Uterus (tissue), 4 donors: ENCODE measurements around the gene MAGEA9B. TPM values are rescaled to one million over a fixed set of nuclear protein-coding genes. Genes with fewer than 3 reads are reported as not detected.
"Not testable (repeated sequence)": the region's sequence is repeated elsewhere in the genome, so short reads cannot be mapped to it uniquely, and the experiment has no call there.

ENCODE experiments used
- DNase-seq, 2 donors: peaks; one replicate each; pipeline ENCODE4 v3.0.0-alpha.2; 2019 to 2020
- H3K27ac ChIP-seq, 2 donors: fragments of 200-600 bp; sonication (generic); 1 replicate in 1 of 2; 2 replicates in 1 of 2; pipeline ENCODE4 v1.5.1; 2016 to 2018
- H3K27me3 ChIP-seq, 2 donors: fragments of 200-600 bp; sonication (generic); one replicate each; pipeline ENCODE4 v1.5.1; 2018 to 2019; ENCODE audit warnings: control low read depth in 1 of 2
- H3K36me3 ChIP-seq, 2 donors: fragments of 200-600 bp; sonication (generic); one replicate each; pipeline ENCODE4 v1.5.1; 2019; ENCODE audit warnings: control low read depth in 1 of 2
- H3K4me1 ChIP-seq, 2 donors: fragments of 200-600 bp; sonication (generic); one replicate each; pipeline ENCODE4 v1.5.1; 2018 to 2019; ENCODE audit warnings: control low read depth in 1 of 2
- H3K4me3 ChIP-seq, 2 donors: fragments of 200-600 bp; sonication (generic); 1 replicate in 1 of 2; 2 replicates in 1 of 2; pipeline ENCODE4 v1.5.1; 2018 to 2019; ENCODE audit warnings: mild to moderate bottlenecking in 1 of 2
- H3K9me3 ChIP-seq, 2 donors: fragments of 200-600 bp; sonication (generic); one replicate each; pipeline ENCODE4 v1.5.1; 2019; ENCODE audit warnings: control low read depth in 1 of 2
- CTCF ChIP-seq, 4 experiments: fragments of 200-600 bp in 2 of 4; fragments of 450-650 bp in 2 of 4; sonication (generic) in 2 of 4; IDR thresholded peaks; one replicate each; pipeline ENCODE4 v1.5.1; 2016 to 2019; ENCODE audit warnings: antibody characterized with exemption in 4 of 4, mild to moderate bottlenecking in 2 of 4, moderate library complexity in 1 of 4
- POLR2A ChIP-seq, 2 donors: fragments of 450-650 bp; IDR thresholded peaks; one replicate each; pipeline ENCODE4 v1.6.1; 2016; ENCODE audit warnings: antibody characterized with exemption in 2 of 2, mild to moderate bottlenecking in 1 of 2, moderate library complexity in 1 of 2
- intact Hi-C: fragments of 100-400 bp; cut with DNase I; formaldehyde crosslinking; loops from one replicate; pipeline ENCODE4 v1.15.1; 2023; ENCODE audit warnings: low total_unique reads
- total RNA-seq, 4 donors: library from RNA; depleted of rRNA in 3 of 4; stranded (reverse); fragments of >200 nt in 3 of 4; gene quantifications; one replicate each; pipeline versions ENCODE4 v1.1.0 to v1.2.4, GENCODE V29; 2014 to 2023
- donor health status: DM: yes; HTN: yes; CAD: no.

Gene MAGEA9B
- total RNA-seq, 4 donors from 2014 or later = not detected

DNA sequence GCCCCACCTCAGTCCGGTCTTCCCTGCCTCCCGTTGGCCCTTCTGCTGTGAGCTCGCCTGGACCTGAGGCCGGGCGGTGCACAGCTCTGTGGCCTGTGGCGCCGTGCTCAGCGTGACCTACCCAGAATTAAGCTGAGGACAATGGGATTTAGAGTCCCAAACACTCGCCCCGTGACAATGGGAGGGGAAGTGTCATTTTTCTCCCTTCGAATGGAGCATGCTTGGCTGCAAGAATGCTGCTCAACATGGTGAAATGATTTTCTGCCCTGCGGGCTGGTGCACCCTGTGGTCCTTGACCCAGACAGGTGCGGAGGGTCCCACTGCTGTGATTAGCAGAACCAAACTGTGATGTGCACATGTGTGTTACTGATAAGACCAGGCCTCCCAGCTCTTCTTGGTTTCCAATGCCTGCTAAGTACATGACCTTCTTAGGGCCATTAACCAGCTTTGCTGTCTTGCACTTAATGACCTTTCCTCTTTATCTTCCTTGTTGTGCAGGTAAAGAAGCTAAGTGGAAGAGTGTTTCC, 45.7 kb downstream of the MAGEA9B start:
- Histone ChIP-seq H3K9me3 (no peaks in the 10 kb centered on the region), H3K27ac (peak overlapping the region; percentile 87 to 91), H3K4me3 (peak overlapping the region; percentile 47 to 55), H3K27me3 (no peaks in the 10 kb centered on the region), H3K4me1 (no peaks in the 10 kb centered on the region), H3K36me3 (no peaks in the 10 kb centered on the region)
- intact Hi-C loops = no loop called here
- no peak for DNase-seq
- TF ChIP-seq POLR2A (IDR thresholded peaks at IDR 0.05) (no peak), CTCF (IDR thresholded peaks at IDR 0.05) (no peak)

- Histone ChIP-seq H3K36me3 (no peaks in the 10 kb centered on the region), H3K4me1 (no peaks in the 10 kb centered on the region), H3K4me3 (peak within 1 kb of the TSS; percentile 47 to 55), H3K27ac (peak within 1 kb of the TSS; percentile 87 to 91), H3K27me3 (no peaks in the 10 kb centered on the region), H3K9me3 (no peaks in the 10 kb centered on the region)
- TF ChIP-seq POLR2A (IDR thresholded peaks at IDR 0.05) = no peak
- no peak for TF ChIP-seq CTCF (IDR thresholded peaks at IDR 0.05)
- no peak for DNase-seq
- intact Hi-C loops = no loop called here
Measured at GRCh38 chrX:149540621-149541520, 46.4 kb downstream of the MAGEA9B start, which contains the start of gene EOLA1. Gene EOLA1 (plus strand): TSS chrX:149541012. CDS start chrX:149545631, 4,619 bp downstream.

- intact Hi-C loops = no loop called here
Measured at GRCh38 chrX:149540131-149540620, 47.1 kb downstream of the MAGEA9B start.

GRCh38 chrX:149539283-149540130, 47.8 kb downstream of the MAGEA9B start:
- peak; percentile 89 to 92 for DNase-seq
- H3K27me3 ChIP-seq = no peaks in the 10 kb centered on the region
- H3K27ac ChIP-seq = peak overlapping the region; percentile 77 to 79
- peak overlapping the region; percentile 41 to 42 for H3K4me3 ChIP-seq
- no peaks in the 10 kb centered on the region for H3K4me1 ChIP-seq
- intact Hi-C loops = no loop called here
- H3K9me3 ChIP-seq = no peaks in the 10 kb centered on the region
- no peaks in the 10 kb centered on the region for H3K36me3 ChIP-seq
- TF ChIP-seq CTCF (IDR thresholded peaks at IDR 0.05) = no peak
- TF ChIP-seq POLR2A (IDR thresholded peaks at IDR 0.05) = peak in 1 of 2 donors; percentile 6

More at GRCh38 chrX:149540131-149540620, 47.1 kb downstream of the MAGEA9B start:
- Histone ChIP-seq H3K4me1 (no peaks in the 10 kb centered on the region), H3K4me3 (peak overlapping the region; percentile 47 to 55), H3K27me3 (no peaks in the 10 kb centered on the region), H3K9me3 (no peaks in the 10 kb centered on the region), H3K36me3 (no peaks in the 10 kb centered on the region), H3K27ac (peak overlapping the region; percentile 87 to 91)
- TF ChIP-seq POLR2A (IDR thresholded peaks at IDR 0.05) (no peak), CTCF (IDR thresholded peaks at IDR 0.05) (no peak)
- peak; percentile 88 to 97 for DNase-seq

DNA sequence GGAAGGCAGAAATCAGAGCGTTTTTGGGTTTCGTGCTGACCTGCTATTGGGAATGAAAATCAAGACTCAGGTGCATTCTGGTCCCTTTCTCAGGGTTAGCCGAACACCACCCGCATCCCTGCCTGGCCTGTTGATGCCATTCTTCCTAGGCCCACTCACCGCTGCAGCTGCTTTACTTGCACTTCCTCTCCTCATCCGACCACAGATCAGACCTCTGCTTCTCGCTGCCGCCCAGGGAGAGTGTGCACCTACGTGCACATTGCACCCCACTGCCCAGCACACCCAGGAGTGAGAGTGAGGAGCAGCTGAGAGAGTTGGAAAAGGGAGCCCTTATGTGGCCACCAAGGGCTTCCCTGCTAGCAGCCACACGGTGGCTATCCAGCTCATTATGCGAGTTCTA, 49.8 kb downstream of the MAGEA9B start:
- H3K9me3 ChIP-seq, H3K4me1 ChIP-seq, intact Hi-C loops: not testable (repeated sequence)

DNA sequence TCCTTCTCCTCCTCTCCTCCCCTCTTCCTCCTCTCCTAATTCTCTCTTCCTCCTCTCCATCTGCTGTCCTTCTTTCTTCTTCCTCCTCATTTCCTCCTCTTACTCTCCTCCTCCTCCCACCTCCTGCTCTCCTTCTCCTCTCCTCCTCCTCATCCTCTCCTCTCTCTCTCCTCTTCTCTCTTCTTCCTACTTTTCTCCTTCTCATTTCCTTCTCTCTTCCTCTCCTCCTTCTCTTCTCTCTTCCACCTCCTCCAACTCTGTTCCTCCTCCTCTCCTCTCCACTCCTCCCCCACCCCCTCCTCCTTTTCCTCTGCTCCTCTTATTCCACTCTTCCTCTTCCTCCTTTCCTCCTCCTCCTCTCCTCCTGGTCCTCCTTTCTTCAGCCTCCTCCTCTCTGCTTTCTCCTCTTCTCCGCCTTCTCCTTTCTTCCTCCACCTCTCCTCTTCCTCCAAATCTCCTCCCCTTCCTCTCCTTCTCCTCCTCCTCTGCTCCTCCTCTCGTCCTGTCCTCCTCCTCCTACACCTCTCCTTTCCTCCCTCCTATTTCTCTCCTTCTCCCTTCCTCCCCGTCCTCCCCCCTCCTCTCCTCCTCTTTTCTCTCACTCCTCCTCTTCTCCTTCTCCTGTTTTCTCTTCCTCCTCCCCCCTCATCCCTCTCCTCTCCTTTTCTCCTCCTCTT, 52.2 kb downstream of the MAGEA9B start:
- H3K27ac ChIP-seq, H3K4me1 ChIP-seq, H3K36me3 ChIP-seq, H3K27me3 ChIP-seq, H3K4me3 ChIP-seq, H3K9me3 ChIP-seq, DNase-seq, intact Hi-C loops: not testable (repeated sequence)

More for the DNA sequence above, 49.8 kb downstream of the MAGEA9B start:
- H3K27ac ChIP-seq, H3K36me3 ChIP-seq, H3K27me3 ChIP-seq, DNase-seq, H3K4me3 ChIP-seq: not testable (repeated sequence)

DNA sequence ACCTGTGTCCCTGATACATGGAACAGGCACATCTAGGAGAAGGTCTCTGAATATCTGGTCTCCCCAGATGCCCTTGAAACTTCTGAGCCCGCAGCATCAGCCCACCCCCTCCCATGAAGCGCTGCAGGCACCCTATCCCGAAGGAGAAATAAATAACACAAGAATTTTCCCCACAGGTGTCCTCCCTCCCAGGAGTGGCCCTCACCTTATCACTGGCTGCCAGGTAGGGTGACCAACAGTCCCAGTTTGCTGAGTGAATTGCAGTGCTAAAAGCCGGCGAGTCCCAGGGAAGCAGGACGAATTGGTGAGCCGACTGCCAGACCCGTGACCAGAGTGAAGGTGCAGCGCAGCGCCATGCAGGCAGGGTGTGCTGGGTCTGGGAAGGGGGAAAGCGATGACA, 53.3 kb downstream of the MAGEA9B start:
- intact Hi-C loops, H3K36me3 ChIP-seq, H3K4me1 ChIP-seq, DNase-seq, H3K27me3 ChIP-seq, H3K27ac ChIP-seq, H3K4me3 ChIP-seq, H3K9me3 ChIP-seq: not testable (repeated sequence)
